Kidney (tissue), 14 donors: Measurements from ENCODE around the gene P3H2. TPM values are rescaled to one million over a fixed set of nuclear protein-coding genes. Genes with fewer than 3 reads are reported as not detected.
A peak's percentile ranks its signal among the peaks of the same experiment; 100 is the strongest.

Source experiments
- DNase-seq, 5 donors: peaks; one replicate each; pipeline ENCODE4 v3.0.0-alpha.2; 2013 to 2020
- FAIRE-seq: peaks from 2 replicates; lab custom pipeline; 2012; peaks lifted over from hg19 to GRCh38; lab: Jason Lieb, UNC
- H3K27ac ChIP-seq, 2 donors: one replicate each; pipeline ENCODE4 v1.7.0; 2013; ENCODE audit warnings: low read depth in 2 of 2, low read length in 2 of 2, inconsistent platforms in 1 of 2
- H3K27me3 ChIP-seq: one replicate; pipeline ENCODE4 v1.7.1; 2013; ENCODE audit warnings: low read length, inconsistent platforms; ENCODE audit not compliant: control insufficient read depth, insufficient read depth
- H3K36me3 ChIP-seq, 3 donors: one replicate each; pipeline versions ENCODE4 v1.7.0 to v1.7.1; 2013; ENCODE audit warnings: low read length in 3 of 3, control low read depth in 1 of 3, inconsistent platforms in 1 of 3; ENCODE audit not compliant: insufficient read depth in 3 of 3, control insufficient read depth in 2 of 3
- H3K4me1 ChIP-seq, 3 donors: one replicate each; pipeline versions ENCODE4 v1.7.0 to v1.7.1; 2013; ENCODE audit warnings: low read length in 3 of 3, inconsistent platforms in 1 of 3, low read depth in 1 of 3; ENCODE audit not compliant: control insufficient read depth in 2 of 3, insufficient read depth in 2 of 3
- H3K4me3 ChIP-seq, 3 donors: one replicate each; pipeline versions ENCODE4 v1.7.0 to v1.8.1; 2013; ENCODE audit warnings: low read length in 3 of 3, control low read depth in 1 of 3, inconsistent platforms in 1 of 3
- H3K9ac ChIP-seq, 3 donors: one replicate each; pipeline versions ENCODE4 v1.7.0 to v1.7.1; 2013; ENCODE audit warnings: low read length in 3 of 3, control low read depth in 1 of 3, inconsistent platforms in 1 of 3
- H3K9me3 ChIP-seq, 3 donors: one replicate each; pipeline versions ENCODE4 v1.7.0 to v1.7.1; 2013; ENCODE audit warnings: low read length in 3 of 3, control low read depth in 1 of 3, inconsistent platforms in 1 of 3; ENCODE audit not compliant: control insufficient read depth in 2 of 3, insufficient read depth in 1 of 3
- intact Hi-C: fragments of 100-400 bp; cut with DNase I; formaldehyde crosslinking; loops from one replicate; pipeline ENCODE4 v1.11.1; 2022
- polyA plus RNA-seq: library from polyadenylated mRNA; stranded (reverse); fragments of 350-450 nt; fragmentation: Illumina TruSeq; extraction: RNeasy Lipid Tissue Mini Kit (QIAGEN cat#74804); gene quantifications from one replicate; pipeline ENCODE4 v1.2.3, GENCODE V29; 2014; ENCODE audit warnings: low read depth, low replicate concordance; ENCODE audit not compliant: insufficient read depth
- total RNA-seq: library from RNA; stranded (reverse); fragmentation: NEBNext Ultra II Directional; extraction: Animal tissue kit (Norgen Biotek cat#: 25700); gene quantifications from one replicate; pipeline ENCODE4 v1.2.1, GENCODE V29; 2021
- TF ChIP-seq, protein P1 (sequence below): IDR thresholded peaks from 3 replicates; pipeline ENCODE4 v1.5.1; 2012; ENCODE audit warnings: mild to moderate bottlenecking, moderate library complexity, borderline replicate concordance; ENCODE audit not compliant: insufficient read depth; ENCODE audit errors: extremely low read depth
- donor health status: control.
- donor health status: control.
- donor health status: control.
- donor health status: control.
- donor health status: control.
- donor health status: DM: yes; HTN: yes; CAD: no.
- donor health status: Normal renal cell carcinoma (clear cell type).

Gene P3H2
- total and polyA plus RNA-seq, 2 donors from 2014 or later = 57.2 to 103 TPM

DNA sequence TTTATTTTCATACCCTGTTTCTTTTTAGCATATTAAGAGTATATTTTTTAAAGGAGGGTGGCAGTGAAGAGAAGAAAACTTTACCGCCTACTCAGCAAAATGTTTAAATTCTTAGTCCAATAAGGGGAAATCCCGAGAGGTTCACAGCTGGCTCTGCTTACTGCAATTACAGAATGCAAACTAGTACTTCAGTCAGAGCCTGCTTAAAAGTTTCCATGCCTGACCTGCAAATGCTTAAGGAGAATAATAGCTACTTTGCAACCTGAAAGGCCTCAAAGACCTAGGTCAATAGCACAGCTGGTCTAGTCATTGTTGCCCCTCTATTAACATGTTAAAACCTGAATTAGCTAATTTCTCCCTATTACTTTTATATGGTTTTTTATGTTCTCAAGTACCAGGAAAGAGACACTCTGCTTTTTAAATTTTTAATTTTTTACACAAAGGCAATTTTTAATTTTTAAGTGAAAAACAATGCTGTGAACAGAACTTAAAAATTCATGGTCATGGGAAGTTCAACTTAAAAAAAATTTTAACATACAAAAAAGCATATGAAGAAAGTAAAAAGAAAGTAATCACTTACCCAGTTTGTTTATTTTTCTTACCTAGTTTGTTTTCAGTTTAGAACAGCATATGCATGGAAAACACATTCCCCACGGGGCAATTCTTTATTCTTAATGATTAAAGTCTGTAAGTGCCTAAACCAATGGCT, 79.2 kb downstream of the P3H2 start:
- no peaks in the 10 kb centered on the region for H3K9me3 ChIP-seq
- no peaks in the 10 kb centered on the region for H3K27me3 ChIP-seq
- H3K27ac ChIP-seq = peak overlapping the region in 1 of 2 donors; percentile 33
- H3K9ac ChIP-seq = peak overlapping the region in 1 of 3 donors; percentile 25
- DNase-seq (peak in 3 of 5 donors; percentile 32 to 77 (median 77)), FAIRE-seq (peak; percentile 70)
- H3K36me3 ChIP-seq = no peaks in the 10 kb centered on the region
- peaks cover 7 to 23% (median 12%) of the 10 kb centered on the region in 3 donors for H3K4me1 ChIP-seq
- intact Hi-C loops = no loop called here
- H3K4me3 ChIP-seq = no peak overlapping the region
- TF ChIP-seq, protein P1, sequence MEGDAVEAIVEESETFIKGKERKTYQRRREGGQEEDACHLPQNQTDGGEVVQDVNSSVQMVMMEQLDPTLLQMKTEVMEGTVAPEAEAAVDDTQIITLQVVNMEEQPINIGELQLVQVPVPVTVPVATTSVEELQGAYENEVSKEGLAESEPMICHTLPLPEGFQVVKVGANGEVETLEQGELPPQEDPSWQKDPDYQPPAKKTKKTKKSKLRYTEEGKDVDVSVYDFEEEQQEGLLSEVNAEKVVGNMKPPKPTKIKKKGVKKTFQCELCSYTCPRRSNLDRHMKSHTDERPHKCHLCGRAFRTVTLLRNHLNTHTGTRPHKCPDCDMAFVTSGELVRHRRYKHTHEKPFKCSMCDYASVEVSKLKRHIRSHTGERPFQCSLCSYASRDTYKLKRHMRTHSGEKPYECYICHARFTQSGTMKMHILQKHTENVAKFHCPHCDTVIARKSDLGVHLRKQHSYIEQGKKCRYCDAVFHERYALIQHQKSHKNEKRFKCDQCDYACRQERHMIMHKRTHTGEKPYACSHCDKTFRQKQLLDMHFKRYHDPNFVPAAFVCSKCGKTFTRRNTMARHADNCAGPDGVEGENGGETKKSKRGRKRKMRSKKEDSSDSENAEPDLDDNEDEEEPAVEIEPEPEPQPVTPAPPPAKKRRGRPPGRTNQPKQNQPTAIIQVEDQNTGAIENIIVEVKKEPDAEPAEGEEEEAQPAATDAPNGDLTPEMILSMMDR = no peak

DNA sequence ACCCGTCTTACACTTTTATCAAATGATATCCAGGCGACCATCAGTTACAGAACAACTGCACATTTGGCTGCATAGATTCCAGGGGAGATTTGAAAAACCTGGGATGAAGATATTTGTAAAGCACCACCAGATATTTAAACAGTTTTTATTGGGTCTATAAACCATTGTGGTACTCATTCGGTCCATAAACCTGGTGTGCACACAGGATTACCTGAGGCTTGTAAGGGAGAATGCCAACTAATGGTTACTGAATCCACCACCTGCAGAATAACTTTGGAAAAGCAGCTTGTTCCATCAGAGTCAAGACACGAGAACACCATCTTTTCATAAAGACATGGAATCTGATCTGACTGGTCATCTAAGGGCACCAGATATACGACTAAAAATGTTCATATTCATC, 80.6 kb downstream of the P3H2 start:
- peaks cover 7 to 23% (median 12%) of the 10 kb centered on the region in 3 donors for H3K4me1 ChIP-seq
- no peaks in the 10 kb centered on the region for H3K36me3 ChIP-seq
- no peaks in the 10 kb centered on the region for H3K9me3 ChIP-seq
- TF ChIP-seq, protein P1 = no peak
- DNase-seq (no peak), FAIRE-seq (no peak)
- no peak overlapping the region for H3K27ac ChIP-seq
- no peaks in the 10 kb centered on the region for H3K27me3 ChIP-seq
- intact Hi-C loops = no loop called here
- no peak overlapping the region for H3K4me3 ChIP-seq
- no peak overlapping the region for H3K9ac ChIP-seq

DNA sequence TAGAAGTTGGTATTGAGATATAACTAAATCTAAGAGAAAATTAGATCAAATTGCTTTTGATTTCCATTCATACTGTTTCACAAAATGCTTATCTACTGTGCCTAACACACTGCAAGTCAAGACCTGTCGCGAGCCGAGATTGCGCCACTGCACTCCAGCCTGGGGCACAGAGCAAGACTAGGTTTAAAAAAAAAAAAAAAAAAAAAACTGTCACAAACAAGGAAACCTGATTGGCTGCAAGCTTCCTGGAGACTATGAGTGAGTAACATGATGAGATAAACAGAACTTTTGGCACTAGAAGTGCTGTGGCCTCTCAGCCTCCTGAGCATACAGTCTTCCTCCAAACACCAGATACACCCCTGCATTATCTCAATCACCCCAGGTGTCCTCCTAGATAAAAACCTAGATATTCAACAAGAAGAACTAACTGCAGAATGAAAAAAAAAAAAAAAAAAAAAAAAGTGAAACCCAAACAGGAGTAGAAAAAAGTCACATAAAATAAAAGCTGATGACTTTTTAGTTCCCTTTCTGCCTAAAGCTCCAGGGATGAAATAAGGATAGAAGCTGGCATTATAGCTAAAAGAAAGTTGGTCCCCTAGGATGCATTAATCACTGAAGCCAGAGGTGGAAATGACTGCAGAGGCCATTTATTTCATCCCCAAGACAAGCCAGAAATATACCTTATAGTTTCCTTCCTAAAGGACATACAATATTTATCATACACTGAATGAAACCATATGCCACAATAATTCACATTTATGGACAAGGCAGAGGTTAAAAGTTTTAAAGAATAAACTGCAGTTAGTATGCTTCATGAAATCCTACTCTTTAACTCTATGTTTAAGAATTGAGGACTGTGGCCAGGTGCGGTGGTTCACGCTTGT, 82.4 kb downstream of the P3H2 start:
- Histone ChIP-seq H3K9me3 (no peaks in the 10 kb centered on the region), H3K36me3 (no peaks in the 10 kb centered on the region), H3K4me3 (peak overlapping the region in 1 of 3 donors; percentile 5), H3K27ac (no peak overlapping the region), H3K27me3 (no peaks in the 10 kb centered on the region), H3K4me1 (peaks cover 2 to 15% (median 10%) of the 10 kb centered on the region in 3 donors), H3K9ac (peak overlapping the region in 1 of 3 donors; percentile 15)
- DNase-seq (peak in 2 of 5 donors; percentile 62 to 79), FAIRE-seq (peak; percentile 54)
- intact Hi-C loops = no loop called here
- TF ChIP-seq, protein P1 = no peak
